SU-DHL-6 (cell line): Measurements from ENCODE around the gene DOCK10.
A peak's percentile ranks its signal among the peaks of the same experiment; 100 is the strongest.

Experiments
- H2AFZ ChIP-seq: fragments of 200-600 bp; sonication (generic); 2 replicates; pipeline ENCODE4 v1.6.1; 2014; ENCODE audit warnings: low read depth, mild to moderate bottlenecking, moderate library complexity, mixed read lengths, antibody characterized with exemption, low read length; ENCODE audit not compliant: severe bottlenecking
- H3F3A ChIP-seq: fragments of 200-600 bp; shearing (Covaris generic); 2 replicates; pipeline ENCODE4 v1.6.0; 2016; ENCODE audit warnings: antibody characterized with exemption, mild to moderate bottlenecking; ENCODE audit not compliant: insufficient read depth
- H3K27ac ChIP-seq: fragments of 200-600 bp; sonication (generic); 2 replicates; pipeline ENCODE4 v1.5.1; 2016; ENCODE audit warnings: low read depth, mild to moderate bottlenecking, low read length, moderate library complexity, mixed read lengths
- H3K27me3 ChIP-seq: fragments of 200-600 bp; sonication (generic), shearing (Covaris generic); 2 replicates; pipeline ENCODE4 v1.6.0; 2014; ENCODE audit warnings: mild to moderate bottlenecking, low read length
- H3K36me3 ChIP-seq: fragments of 200-600 bp; sonication (generic); 2 replicates; pipeline ENCODE4 v1.6.1; 2014; ENCODE audit warnings: mild to moderate bottlenecking, low read length, mixed read lengths
- H3K4me2 ChIP-seq: fragments of 300-600, 200-600 bp; shearing (Covaris generic), sonication (generic); 2 replicates; pipeline ENCODE4 v1.6.0; 2014; ENCODE audit warnings: low read length, low read depth, mild to moderate bottlenecking; ENCODE audit not compliant: poor library complexity, severe bottlenecking
- H3K4me3 ChIP-seq: fragments of 200-600 bp; sonication (generic); 2 replicates; pipeline ENCODE4 v1.5.1; 2014; ENCODE audit warnings: antibody characterized with exemption, low read length, mild to moderate bottlenecking, mixed read lengths; ENCODE audit not compliant: insufficient read depth, poor library complexity, severe bottlenecking
- H3K79me2 ChIP-seq: fragments of 200-600 bp; sonication (generic); 2 replicates; pipeline ENCODE4 v1.6.1; 2014; ENCODE audit warnings: mild to moderate bottlenecking, low read length, moderate library complexity; ENCODE audit not compliant: insufficient read depth
- H3K9ac ChIP-seq: fragments of 200-600 bp; sonication (generic); 2 replicates; pipeline ENCODE4 v1.7.0; 2014; ENCODE audit warnings: mild to moderate bottlenecking, low read length
- H3K9me2 ChIP-seq: fragments of 200-600 bp; sonication (generic); replicated peaks from 2 replicates; pipeline ENCODE4 v1.6.1; 2014; ENCODE audit warnings: low read length; ENCODE audit not compliant: insufficient read depth
- H3K9me3 ChIP-seq: fragments of 200-600 bp; sonication (generic); 2 replicates; pipeline ENCODE4 v1.6.1; 2014; ENCODE audit warnings: low read length, mixed read lengths; ENCODE audit not compliant: insufficient read depth
- H4K20me1 ChIP-seq: fragments of 200-600 bp; sonication (generic); 2 replicates; pipeline ENCODE4 v1.6.1; 2014; ENCODE audit warnings: low read depth, mild to moderate bottlenecking, antibody characterized with exemption, low read length, moderate library complexity, mixed read lengths
- EZH2phosphoT487 ChIP-seq: fragments of 200-600 bp; sonication (generic), shearing (Covaris generic); conservative IDR thresholded peaks from 2 replicates; pipeline ENCODE4 v1.6.1; 2018; ENCODE audit warnings: mild to moderate bottlenecking, antibody characterized with exemption, low read length, moderate library complexity, mixed read lengths
- TF ChIP-seq, protein P1 (sequence below): fragments of 200-600 bp; sonication (generic); IDR thresholded peaks from one replicate; pipeline ENCODE4 v1.5.1; 2017; ENCODE audit warnings: antibody characterized with exemption, mild to moderate bottlenecking, low read length, moderate library complexity; ENCODE audit not compliant: insufficient read depth, poor library complexity, severe bottlenecking

DOCK10 gene

DNA sequence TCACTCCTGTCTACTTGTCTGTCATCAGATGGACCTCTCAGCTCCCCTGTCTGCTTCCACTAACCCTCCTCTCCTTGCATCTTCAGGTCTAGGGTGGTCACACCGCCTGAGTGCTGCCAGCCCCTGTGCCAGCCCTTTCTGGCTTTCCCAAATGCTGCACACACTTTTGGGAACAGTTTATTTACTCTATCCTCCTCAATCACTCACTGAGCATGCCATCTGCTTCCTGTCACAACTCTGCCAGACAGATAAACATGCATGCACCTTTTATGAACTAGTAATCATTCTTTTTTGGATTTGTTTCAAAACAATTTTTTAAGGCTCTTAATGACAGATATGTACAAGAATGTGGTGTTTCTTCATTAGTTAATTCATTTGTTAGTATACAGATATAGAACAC is 269.8 kb downstream of the DOCK10 start:
- Histone ChIP-seq H3F3A (peaks cover 8% of the 10 kb centered on the region; the same call in 1 of the 2 replicates), H3K79me2 (no peaks in the 10 kb centered on the region)

DNA sequence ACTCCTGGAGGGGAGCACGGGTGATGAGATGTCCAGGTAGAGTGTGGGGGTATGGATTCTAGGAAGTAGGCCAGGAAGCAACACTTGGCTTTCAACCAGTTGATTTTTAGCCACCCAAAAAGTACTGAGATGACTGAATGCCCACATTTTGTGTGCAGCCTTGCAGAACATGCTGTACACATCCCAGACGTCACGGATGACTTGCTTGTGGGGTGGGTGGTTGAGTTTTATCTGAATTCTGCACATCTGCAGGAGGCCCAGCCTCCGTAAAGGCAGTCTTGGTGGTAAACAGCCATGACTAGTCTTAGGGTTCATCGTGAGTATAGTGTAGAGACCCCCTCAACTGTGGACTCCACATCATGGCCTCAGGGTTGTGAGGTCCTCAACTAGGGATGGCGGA is 272.8 kb downstream of the DOCK10 start:
- Histone ChIP-seq H3K27ac (peak overlapping the region; percentile 91), H3K9me3 (no peaks in the 10 kb centered on the region), H2AFZ (no peak overlapping the region), H4K20me1 (no peaks in the 10 kb centered on the region), H3K79me2 (no peaks in the 10 kb centered on the region), H3F3A (peaks cover 13% of the 10 kb centered on the region), H3K36me3 (no peaks in the 10 kb centered on the region), H3K9ac (peak overlapping the region; percentile 23; the same call in 1 of the 2 replicates), H3K4me2 (peak overlapping the region; percentile 49), H3K4me3 (peak overlapping the region; percentile 12), H3K9me2 (no peaks in the 10 kb centered on the region), H3K27me3 (no peaks in the 10 kb centered on the region)
- TF ChIP-seq, protein P1, sequence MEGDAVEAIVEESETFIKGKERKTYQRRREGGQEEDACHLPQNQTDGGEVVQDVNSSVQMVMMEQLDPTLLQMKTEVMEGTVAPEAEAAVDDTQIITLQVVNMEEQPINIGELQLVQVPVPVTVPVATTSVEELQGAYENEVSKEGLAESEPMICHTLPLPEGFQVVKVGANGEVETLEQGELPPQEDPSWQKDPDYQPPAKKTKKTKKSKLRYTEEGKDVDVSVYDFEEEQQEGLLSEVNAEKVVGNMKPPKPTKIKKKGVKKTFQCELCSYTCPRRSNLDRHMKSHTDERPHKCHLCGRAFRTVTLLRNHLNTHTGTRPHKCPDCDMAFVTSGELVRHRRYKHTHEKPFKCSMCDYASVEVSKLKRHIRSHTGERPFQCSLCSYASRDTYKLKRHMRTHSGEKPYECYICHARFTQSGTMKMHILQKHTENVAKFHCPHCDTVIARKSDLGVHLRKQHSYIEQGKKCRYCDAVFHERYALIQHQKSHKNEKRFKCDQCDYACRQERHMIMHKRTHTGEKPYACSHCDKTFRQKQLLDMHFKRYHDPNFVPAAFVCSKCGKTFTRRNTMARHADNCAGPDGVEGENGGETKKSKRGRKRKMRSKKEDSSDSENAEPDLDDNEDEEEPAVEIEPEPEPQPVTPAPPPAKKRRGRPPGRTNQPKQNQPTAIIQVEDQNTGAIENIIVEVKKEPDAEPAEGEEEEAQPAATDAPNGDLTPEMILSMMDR: no peak
- no peak for TF ChIP-seq EZH2phosphoT487

More for the DNA sequence above, 269.8 kb downstream of the DOCK10 start:
- Histone ChIP-seq H4K20me1 (no peaks in the 10 kb centered on the region), H3K9me3 (no peaks in the 10 kb centered on the region), H3K9me2 (no peaks in the 10 kb centered on the region), H3K4me2 (peak overlapping the region; percentile 49), H2AFZ (peak overlapping the region; percentile 52), H3K36me3 (no peaks in the 10 kb centered on the region), H3K9ac (peak overlapping the region; percentile 30), H3K27ac (peak overlapping the region; percentile 66), H3K27me3 (no peaks in the 10 kb centered on the region), H3K4me3 (no peak overlapping the region)
- no peak for TF ChIP-seq EZH2phosphoT487
- TF ChIP-seq, protein P1: no peak

DNA sequence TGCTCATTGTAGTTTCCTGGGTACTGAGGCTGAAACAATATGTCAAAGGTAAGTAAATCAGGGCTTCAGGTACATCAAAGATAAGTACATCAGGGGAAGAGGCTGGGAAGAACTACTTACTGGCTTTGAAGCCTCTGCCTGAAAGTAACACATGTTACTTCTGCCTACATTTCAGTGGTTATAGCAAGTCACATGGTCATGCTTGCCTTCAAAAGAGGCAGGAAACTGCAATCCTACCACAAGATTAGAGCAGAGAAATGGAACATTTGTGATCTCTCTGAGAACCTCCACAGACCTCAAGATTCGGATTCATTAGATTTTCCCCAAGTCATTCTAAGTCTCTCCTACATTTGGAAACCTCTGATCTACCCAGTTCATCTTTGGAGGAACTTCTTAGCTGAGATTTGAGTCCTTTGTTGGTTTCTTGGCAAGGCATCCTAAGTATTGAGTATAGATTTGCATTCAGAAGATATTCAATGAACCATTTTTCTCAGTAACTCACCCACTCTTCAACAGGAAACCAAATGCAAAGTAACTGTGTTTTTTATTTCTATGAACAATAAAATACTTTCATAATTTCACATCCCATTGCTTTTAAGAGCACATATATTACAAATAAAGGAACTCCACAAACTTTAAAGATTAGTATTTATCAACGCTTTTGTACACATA is 277.6 kb downstream of the DOCK10 start:
- Histone ChIP-seq H3K36me3 (no peaks in the 10 kb centered on the region), H3K9ac (peak overlapping the region; percentile 19; the same call in 1 of the 2 replicates), H3K27ac (peak overlapping the region; percentile 53), H3K4me3 (peak overlapping the region; percentile 30), H3K79me2 (no peaks in the 10 kb centered on the region), H4K20me1 (no peaks in the 10 kb centered on the region), H3K27me3 (no peaks in the 10 kb centered on the region), H3K4me2 (peak overlapping the region; percentile 41), H3K9me2 (no peaks in the 10 kb centered on the region), H3F3A (peaks cover 6% of the 10 kb centered on the region), H3K9me3 (no peaks in the 10 kb centered on the region), H2AFZ (peak overlapping the region; percentile 71)
- TF ChIP-seq EZH2phosphoT487: no peak

DNA sequence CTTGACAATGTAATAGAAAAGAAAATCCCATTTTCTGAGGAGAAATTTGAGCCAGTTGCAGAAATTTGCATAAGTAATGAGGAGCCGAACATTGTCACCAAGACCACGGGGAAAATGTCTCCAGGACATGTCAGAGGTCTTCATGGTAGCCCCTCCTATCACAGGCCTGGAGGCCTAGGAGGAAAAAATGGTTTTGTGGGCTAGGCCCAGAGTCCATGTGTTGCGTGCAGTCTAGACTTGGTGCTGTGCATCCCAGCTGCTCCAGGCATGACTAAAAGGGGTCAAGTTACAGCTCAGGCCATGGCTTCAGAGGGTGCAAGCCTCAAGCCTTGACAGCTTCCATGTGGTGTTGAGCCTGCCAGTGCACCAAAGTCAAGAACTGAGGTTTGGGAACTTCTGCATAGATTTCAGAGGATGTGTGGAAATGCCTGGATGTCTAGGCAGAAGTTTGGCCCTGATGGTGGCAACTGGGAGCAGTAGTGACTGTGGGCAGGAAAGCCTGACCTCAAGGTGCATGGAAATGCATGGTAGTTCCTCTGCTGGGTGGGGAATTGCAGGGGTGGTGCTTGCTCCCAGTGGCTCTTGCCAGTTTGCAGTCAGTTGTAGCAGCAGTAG is 284.2 kb downstream of the DOCK10 start:
- Histone ChIP-seq H3K27ac (no peak overlapping the region), H4K20me1 (no peaks in the 10 kb centered on the region), H2AFZ (no peak overlapping the region), H3K4me2 (no peak overlapping the region), H3K9ac (no peak overlapping the region), H3F3A (no peaks in the 10 kb centered on the region), H3K36me3 (no peaks in the 10 kb centered on the region), H3K27me3 (no peaks in the 10 kb centered on the region), H3K9me2 (no peaks in the 10 kb centered on the region), H3K4me3 (no peak overlapping the region), H3K79me2 (no peaks in the 10 kb centered on the region), H3K9me3 (peaks cover 19% of the 10 kb centered on the region; the same call in 1 of the 2 replicates)
- TF ChIP-seq, protein P1: no peak
- no peak for TF ChIP-seq EZH2phosphoT487
